ENCODE results near the gene BCAN. TPM values are rescaled to one million over a fixed set of nuclear protein-coding genes. Genes with fewer than 3 reads are reported as not detected.
"Not testable (repeated sequence)": the region's sequence is repeated elsewhere in the genome, so short reads cannot be mapped to it uniquely, and the experiment has no call there.

Gene BCAN
- total and polyA plus RNA-seq, 2 experiments from 2014 or later: 2.3 to 5.5 TPM

DNA sequence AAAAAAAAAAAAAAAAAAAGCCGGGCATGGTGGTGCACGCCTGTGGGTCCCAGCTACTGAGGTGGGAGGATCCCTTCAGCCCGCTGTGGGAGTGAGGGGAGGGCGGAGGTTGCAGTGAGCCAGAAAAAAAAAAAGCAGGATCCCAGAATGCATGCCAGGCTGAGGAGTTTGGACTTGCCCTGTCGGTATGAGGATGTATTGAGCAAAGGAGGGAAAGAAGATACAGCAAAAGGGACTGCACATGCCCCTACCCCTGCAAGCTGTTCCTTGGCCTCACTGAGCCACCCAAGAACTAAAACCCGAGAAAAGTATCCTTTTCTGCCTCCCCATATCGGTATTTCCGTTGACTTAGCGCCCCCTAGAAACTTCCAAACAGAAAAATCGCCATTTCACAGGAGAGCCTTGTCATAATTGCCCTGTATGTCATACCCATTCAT, 39.3 kb upstream of the BCAN start:
- Histone ChIP-seq H3K9me2 (ENCODE audit: insufficient read depth) (no peaks in the 10 kb centered on the region), H3K27ac (ENCODE audit: low read depth) (no peak overlapping the region), H3K4me1 (ENCODE audit: insufficient read depth) (no peaks in the 10 kb centered on the region; the same call in 1 of the 2 replicates), H3K4me3 (no peak overlapping the region), H3K36me3 (ENCODE audit: insufficient read depth) (peaks cover 16% of the 10 kb centered on the region), H3K4me2 (no peak overlapping the region), H2AFZ (no peak overlapping the region), H3K79me2 (replicated peaks; ENCODE audit: insufficient read depth) (peaks cover 27% of the 10 kb centered on the region), H4K20me1 (replicated peaks; ENCODE audit: insufficient read depth) (peaks cover 4% of the 10 kb centered on the region; the same call in 1 of the 2 replicates), H3F3A (replicated peaks; ENCODE audit: low read depth) (peaks cover 36% of the 10 kb centered on the region), H3K27me3 (ENCODE audit: insufficient read depth) (no peaks in the 10 kb centered on the region)
- Mint-ChIP-seq H3K27ac (peak overlapping the region; percentile 51; the same call in 1 of the 2 replicates), H3K27me3 (ENCODE audit: insufficient read depth, low read depth, poor library complexity) (peaks cover 9% of the 10 kb centered on the region), H3K36me3 (ENCODE audit: low read depth) (peaks cover 20% of the 10 kb centered on the region), H3K4me1 (peaks cover 10% of the 10 kb centered on the region; the same call in 2 of the 3 replicates), H3K9me3 (no peaks in the 10 kb centered on the region), H3K4me3 (peak overlapping the region; percentile 50)
- DNase-seq (ENCODE audit: low spot score) (peak; percentile 77), ATAC-seq (peak; percentile 57)
- no peak for TF ChIP-seq ZNF114 (CRISPR knock-in tag; IDR thresholded peaks at IDR 0.05)
- no peak for TF ChIP-seq JUNB (IDR thresholded peaks at IDR 0.05; ENCODE audit: unreplicated experiment)
- peak; percentile 73 to 77 for TF ChIP-seq CTCF (conservative IDR thresholded peaks at IDR 0.05; ENCODE audit: low read depth in 2 of 2)
- TF ChIP-seq EZH2phosphoT487 (IDR thresholded peaks at IDR 0.05; ENCODE audit: unreplicated experiment): no peak

DNA sequence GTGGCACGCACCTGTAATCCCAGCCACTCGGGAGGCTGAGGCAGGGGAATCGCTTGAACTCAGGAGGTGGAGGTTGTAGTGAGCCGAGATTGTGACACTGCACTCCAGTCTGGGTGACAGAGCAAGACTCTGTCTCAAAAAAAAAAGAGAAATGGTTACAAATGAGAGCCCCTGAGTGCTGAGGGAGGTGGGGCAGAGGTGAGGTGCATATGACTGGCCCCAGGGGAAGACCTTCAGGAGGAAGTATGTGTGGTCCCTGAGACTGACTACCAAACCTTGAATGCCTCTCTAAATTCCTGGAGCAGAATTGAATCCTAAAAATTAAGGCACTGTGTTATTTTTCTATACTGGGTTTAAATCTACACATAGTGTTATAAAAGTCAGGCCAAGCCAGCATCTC, 34.6 kb upstream of the BCAN start:
- not testable (repeated sequence) for H3K27ac ChIP-seq (ENCODE audit: low read depth); H4K20me1 ChIP-seq (replicated peaks; ENCODE audit: insufficient read depth); H3F3A ChIP-seq (replicated peaks; ENCODE audit: low read depth); H2AFZ ChIP-seq; H3K27ac Mint-ChIP-seq; H3K79me2 ChIP-seq (replicated peaks; ENCODE audit: insufficient read depth); H3K27me3 Mint-ChIP-seq (ENCODE audit: insufficient read depth, low read depth, poor library complexity); H3K4me1 ChIP-seq (ENCODE audit: insufficient read depth); DNase-seq (ENCODE audit: low spot score); H3K36me3 Mint-ChIP-seq (ENCODE audit: low read depth); H3K4me3 ChIP-seq; ATAC-seq; H3K4me3 Mint-ChIP-seq; H3K36me3 ChIP-seq (ENCODE audit: insufficient read depth); H3K9me2 ChIP-seq (ENCODE audit: insufficient read depth); H3K27me3 ChIP-seq (ENCODE audit: insufficient read depth); H3K4me2 ChIP-seq; H3K9me3 Mint-ChIP-seq
- peaks cover 15% of the 10 kb centered on the region for H3K4me1 Mint-ChIP-seq

GRCh38 chr1:156608036-156608674, 33.8 kb upstream of the BCAN start:
- Mint-ChIP-seq H3K4me1 (peaks cover 14% of the 10 kb centered on the region), H3K9me3 (no peaks in the 10 kb centered on the region), H3K27me3 (ENCODE audit: insufficient read depth, low read depth, poor library complexity) (no peaks in the 10 kb centered on the region), H3K36me3 (ENCODE audit: low read depth) (no peaks in the 10 kb centered on the region), H3K27ac (peak overlapping the region; percentile 49; the same call in 1 of the 2 replicates), H3K4me3 (no peak overlapping the region)
- Histone ChIP-seq H3K9me2 (ENCODE audit: insufficient read depth) (no peaks in the 10 kb centered on the region), H3K27me3 (ENCODE audit: insufficient read depth) (no peaks in the 10 kb centered on the region), H3K36me3 (ENCODE audit: insufficient read depth) (no peaks in the 10 kb centered on the region), H3K4me3 (no peak overlapping the region), H4K20me1 (replicated peaks; ENCODE audit: insufficient read depth) (no peaks in the 10 kb centered on the region), H3K4me2 (no peak overlapping the region), H2AFZ (no peak overlapping the region), H3F3A (replicated peaks; ENCODE audit: low read depth) (no peaks in the 10 kb centered on the region; the same call in none of the 2 replicates), H3K27ac (ENCODE audit: low read depth) (no peak overlapping the region), H3K4me1 (ENCODE audit: insufficient read depth) (no peaks in the 10 kb centered on the region), H3K79me2 (replicated peaks; ENCODE audit: insufficient read depth) (no peaks in the 10 kb centered on the region)
- TF ChIP-seq CTCF (conservative IDR thresholded peaks at IDR 0.05; ENCODE audit: low read depth in 2 of 2) (peak; percentile 67 to 95), CREB1 (CRISPR knock-in tag; IDR thresholded peaks at IDR 0.05; ENCODE audit: low read depth) (no peak)
- peak; percentile 96 for ATAC-seq
- peak; percentile 92 for DNase-seq (ENCODE audit: low spot score)

Data from GM23338 (cell line).